NB4 (cell line): ENCODE measurements around the gene KRTAP12-3.

ENCODE experiments used
- DNase-seq: peaks from one replicate; pipeline ENCODE4 v3.0.0; 2010; ENCODE audit warnings: low read depth
- H3K4me3 ChIP-seq: one replicate; pipeline ENCODE4 v1.5.1; 2011; ENCODE audit warnings: mild to moderate bottlenecking, low read depth, low read length, moderate library complexity
- MYC ChIP-seq: IDR thresholded peaks from 2 replicates; pipeline ENCODE4 v1.6.1; 2011; ENCODE audit warnings: low read depth, low read length
- POLR2A ChIP-seq: IDR thresholded peaks from 2 replicates; pipeline ENCODE4 v1.6.1; 2011; ENCODE audit warnings: mild to moderate bottlenecking; ENCODE audit not compliant: insufficient read length; ENCODE audit errors: extremely low read depth
- TF ChIP-seq, protein P1 (sequence below): IDR thresholded peaks from 2 replicates; pipeline ENCODE4 v1.6.1; 2011; ENCODE audit warnings: low read depth, low read length
- TF ChIP-seq, protein P2 (sequence below): IDR thresholded peaks from one replicate; pipeline ENCODE4 v1.5.1; 2012; ENCODE audit warnings: low read depth, low read length

The KRTAP12-3 gene

GRCh38 chr21:44666401-44667320 is 8.9 kb downstream of the KRTAP12-3 start, which contains the start of gene KRTAP12-2:
TSS of gene KRTAP12-2 (minus strand) at chr21:44666927. CDS start at chr21:44666886, 41 bp downstream.
- TF ChIP-seq POLR2A (no peak), MYC (no peak)
- TF ChIP-seq, protein P1, sequence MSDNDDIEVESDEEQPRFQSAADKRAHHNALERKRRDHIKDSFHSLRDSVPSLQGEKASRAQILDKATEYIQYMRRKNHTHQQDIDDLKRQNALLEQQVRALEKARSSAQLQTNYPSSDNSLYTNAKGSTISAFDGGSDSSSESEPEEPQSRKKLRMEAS = no peak
- TF ChIP-seq, protein P2, sequence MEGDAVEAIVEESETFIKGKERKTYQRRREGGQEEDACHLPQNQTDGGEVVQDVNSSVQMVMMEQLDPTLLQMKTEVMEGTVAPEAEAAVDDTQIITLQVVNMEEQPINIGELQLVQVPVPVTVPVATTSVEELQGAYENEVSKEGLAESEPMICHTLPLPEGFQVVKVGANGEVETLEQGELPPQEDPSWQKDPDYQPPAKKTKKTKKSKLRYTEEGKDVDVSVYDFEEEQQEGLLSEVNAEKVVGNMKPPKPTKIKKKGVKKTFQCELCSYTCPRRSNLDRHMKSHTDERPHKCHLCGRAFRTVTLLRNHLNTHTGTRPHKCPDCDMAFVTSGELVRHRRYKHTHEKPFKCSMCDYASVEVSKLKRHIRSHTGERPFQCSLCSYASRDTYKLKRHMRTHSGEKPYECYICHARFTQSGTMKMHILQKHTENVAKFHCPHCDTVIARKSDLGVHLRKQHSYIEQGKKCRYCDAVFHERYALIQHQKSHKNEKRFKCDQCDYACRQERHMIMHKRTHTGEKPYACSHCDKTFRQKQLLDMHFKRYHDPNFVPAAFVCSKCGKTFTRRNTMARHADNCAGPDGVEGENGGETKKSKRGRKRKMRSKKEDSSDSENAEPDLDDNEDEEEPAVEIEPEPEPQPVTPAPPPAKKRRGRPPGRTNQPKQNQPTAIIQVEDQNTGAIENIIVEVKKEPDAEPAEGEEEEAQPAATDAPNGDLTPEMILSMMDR = no peak
- no peak for DNase-seq
- H3K4me3 ChIP-seq = no peak within 1 kb of the TSS

GRCh38 chr21:44667612-44668011 is 9.9 kb downstream of the KRTAP12-3 start:
- no peak for DNase-seq
- no peak overlapping the region for H3K4me3 ChIP-seq
- TF ChIP-seq, protein P1 = no peak
- TF ChIP-seq MYC (no peak), POLR2A (no peak)
- TF ChIP-seq, protein P2 = no peak

DNA sequence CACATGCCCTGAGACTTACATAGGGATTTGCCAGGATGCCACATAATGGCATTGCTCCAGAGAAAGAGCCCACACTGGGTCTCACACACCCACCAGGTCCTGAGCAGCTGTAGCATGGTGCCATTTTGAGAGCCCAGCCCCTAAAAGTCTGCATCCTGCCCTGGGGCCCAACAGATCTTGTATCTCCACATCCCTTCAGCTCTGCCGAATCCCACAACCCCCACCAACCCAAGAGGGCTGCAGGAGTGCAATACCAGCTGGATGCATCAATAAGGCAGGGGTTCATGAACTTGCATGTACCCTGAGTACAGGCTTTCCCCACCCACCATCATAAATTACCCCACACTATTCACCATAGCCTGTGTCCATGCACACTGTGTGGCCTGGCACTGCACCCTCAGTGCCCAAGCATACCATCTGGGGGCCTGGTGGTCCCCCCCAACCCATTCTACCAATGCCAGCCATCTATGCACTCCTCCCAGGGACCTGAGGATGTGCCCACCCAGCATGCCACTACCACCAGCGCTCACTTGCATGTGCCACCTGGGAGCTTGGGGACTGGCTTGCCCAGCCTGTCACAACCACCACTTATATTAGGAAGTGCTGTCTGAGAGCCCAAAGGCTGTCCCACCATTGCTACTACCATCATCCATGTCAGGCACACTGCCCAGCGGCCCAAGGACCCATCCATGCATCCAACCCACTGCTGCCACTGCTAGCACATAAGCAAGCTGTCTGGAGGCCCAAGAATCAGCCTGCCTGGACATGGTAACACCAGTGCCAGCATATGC is 13.1 kb downstream of the KRTAP12-3 start:
- no peak for DNase-seq
- TF ChIP-seq, protein P2 = no peak
- no peak for TF ChIP-seq MYC
- TF ChIP-seq, protein P1 = no peak
- TF ChIP-seq POLR2A = no peak
- H3K4me3 ChIP-seq = no peak overlapping the region

DNA sequence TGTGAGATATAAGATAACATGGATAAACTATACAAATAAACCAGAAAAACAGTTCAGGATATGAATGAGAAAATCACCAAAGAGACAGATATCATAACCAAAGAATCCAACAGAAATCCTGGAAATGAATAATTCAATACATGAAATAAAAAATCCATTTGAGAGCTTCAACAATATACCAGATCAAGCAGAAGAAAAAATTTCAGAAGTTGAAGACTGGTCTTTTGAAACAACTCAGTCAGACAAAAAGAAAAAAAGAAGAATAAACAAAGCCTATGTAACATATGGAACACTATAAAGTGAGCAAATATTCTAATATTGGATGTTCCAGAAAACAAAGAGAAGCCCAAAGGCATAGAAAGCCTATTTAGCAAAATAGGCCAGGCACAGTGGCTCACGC is 14.2 kb downstream of the KRTAP12-3 start:
- TF ChIP-seq, protein P1 = no peak
- TF ChIP-seq POLR2A = no peak
- TF ChIP-seq MYC = no peak
- TF ChIP-seq, protein P2 = no peak
- DNase-seq = no peak
- no peak overlapping the region for H3K4me3 ChIP-seq

DNA sequence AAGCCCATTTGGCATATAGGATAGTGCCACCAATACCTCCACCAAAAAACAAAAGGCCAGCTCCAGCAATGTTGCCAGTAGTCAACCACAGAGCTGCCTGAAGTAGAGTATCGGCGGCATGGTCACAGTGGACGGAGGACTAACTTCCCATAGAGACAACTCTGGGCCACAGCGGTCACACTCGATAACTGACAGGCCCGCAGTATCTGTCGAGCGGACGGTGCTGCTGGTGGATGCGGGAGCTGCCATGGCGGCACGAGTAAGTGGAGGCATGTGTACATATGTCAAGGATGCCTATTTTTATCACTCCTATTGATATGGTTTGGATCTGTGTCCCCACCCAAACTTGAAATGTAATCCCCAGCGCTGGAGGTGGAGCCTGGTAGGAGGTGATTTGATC is 20.1 kb downstream of the KRTAP12-3 start:
- TF ChIP-seq, protein P1 = no peak
- TF ChIP-seq MYC = no peak
- TF ChIP-seq, protein P2 = no peak
- no peak overlapping the region for H3K4me3 ChIP-seq
- no peak for DNase-seq
